Measurements from ENCODE around the gene MYOM1. TPM values are rescaled to one million over a fixed set of nuclear protein-coding genes. Genes with fewer than 3 reads are reported as not detected.
"Not testable (repeated sequence)": the region's sequence is repeated elsewhere in the genome, so short reads cannot be mapped to it uniquely, and the experiment has no call there.

The MYOM1 gene
- total RNA-seq, 1 donor from 2014 or later: 1.3 TPM

DNA sequence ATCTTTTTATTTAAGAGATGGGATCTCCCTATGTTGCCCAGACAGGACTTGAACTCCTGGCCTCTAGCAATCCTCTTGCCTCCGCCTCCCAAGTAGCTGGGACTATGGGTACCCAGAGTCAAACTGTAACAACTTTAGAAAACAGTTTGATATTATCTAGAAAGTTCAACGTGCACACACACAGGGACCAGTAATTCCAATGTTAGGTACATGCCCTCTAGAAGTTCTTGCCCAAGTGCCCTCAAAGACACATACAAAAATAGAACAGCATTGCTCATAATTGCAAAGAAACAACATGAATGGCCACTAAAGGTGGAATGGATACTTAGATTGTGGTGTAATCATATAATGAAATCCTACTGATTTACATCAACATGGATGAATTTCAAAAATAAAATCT is 194.2 kb downstream of the MYOM1 start:
- Mint-ChIP-seq H3K4me3 (ENCODE audit: unreplicated experiment) (no peak overlapping the region), H3K9me3 (ENCODE audit: unreplicated experiment) (peaks cover 2% of the 10 kb centered on the region), H3K27me3 (ENCODE audit: unreplicated experiment) (no peaks in the 10 kb centered on the region), H3K36me3 (ENCODE audit: unreplicated experiment) (no peaks in the 10 kb centered on the region), H3K4me1 (ENCODE audit: low read depth, unreplicated experiment) (peaks cover 4% of the 10 kb centered on the region), H3K27ac (ENCODE audit: unreplicated experiment) (no peak overlapping the region)
- TF ChIP-seq, protein P1, sequence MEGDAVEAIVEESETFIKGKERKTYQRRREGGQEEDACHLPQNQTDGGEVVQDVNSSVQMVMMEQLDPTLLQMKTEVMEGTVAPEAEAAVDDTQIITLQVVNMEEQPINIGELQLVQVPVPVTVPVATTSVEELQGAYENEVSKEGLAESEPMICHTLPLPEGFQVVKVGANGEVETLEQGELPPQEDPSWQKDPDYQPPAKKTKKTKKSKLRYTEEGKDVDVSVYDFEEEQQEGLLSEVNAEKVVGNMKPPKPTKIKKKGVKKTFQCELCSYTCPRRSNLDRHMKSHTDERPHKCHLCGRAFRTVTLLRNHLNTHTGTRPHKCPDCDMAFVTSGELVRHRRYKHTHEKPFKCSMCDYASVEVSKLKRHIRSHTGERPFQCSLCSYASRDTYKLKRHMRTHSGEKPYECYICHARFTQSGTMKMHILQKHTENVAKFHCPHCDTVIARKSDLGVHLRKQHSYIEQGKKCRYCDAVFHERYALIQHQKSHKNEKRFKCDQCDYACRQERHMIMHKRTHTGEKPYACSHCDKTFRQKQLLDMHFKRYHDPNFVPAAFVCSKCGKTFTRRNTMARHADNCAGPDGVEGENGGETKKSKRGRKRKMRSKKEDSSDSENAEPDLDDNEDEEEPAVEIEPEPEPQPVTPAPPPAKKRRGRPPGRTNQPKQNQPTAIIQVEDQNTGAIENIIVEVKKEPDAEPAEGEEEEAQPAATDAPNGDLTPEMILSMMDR (IDR thresholded peaks at IDR 0.05; ENCODE audit: partially characterized antibody, unreplicated experiment): no peak
- no peak for DNase-seq

DNA sequence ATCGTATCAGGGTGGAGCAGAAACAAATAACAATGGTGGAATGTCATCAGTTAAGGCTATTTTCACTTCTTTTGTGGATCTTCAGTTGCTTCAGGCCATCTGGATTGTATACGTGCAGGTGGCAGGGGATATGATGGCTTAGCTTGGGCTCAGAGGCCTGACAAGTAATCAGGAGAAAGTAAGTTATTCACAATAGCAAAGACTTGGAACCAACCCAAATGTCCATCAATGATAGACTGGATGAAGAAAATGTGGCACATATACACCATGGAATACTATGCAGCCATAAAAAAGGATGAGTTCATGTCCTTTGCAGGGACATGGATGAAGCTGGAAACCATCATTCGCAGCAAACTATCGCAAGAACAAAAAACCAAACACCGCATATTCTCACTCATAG is 196.2 kb downstream of the MYOM1 start:
- not testable (repeated sequence) for H3K27ac Mint-ChIP-seq (ENCODE audit: unreplicated experiment); H3K27me3 Mint-ChIP-seq (ENCODE audit: unreplicated experiment); H3K9me3 Mint-ChIP-seq (ENCODE audit: unreplicated experiment); DNase-seq; H3K4me1 Mint-ChIP-seq (ENCODE audit: low read depth, unreplicated experiment); H3K36me3 Mint-ChIP-seq (ENCODE audit: unreplicated experiment); H3K4me3 Mint-ChIP-seq (ENCODE audit: unreplicated experiment)

Other genes with a start within 250 kb of the MYOM1 start
- 7.6 TPM for gene LPIN2, start 206.8 kb downstream of the MYOM1 start, total RNA-seq (ENCODE audit: unreplicated experiment)
- 175 TPM for gene MYL12A, start 27.8 kb upstream of the MYOM1 start, total RNA-seq (ENCODE audit: unreplicated experiment)
- 123 TPM for gene MYL12B, start 42.2 kb upstream of the MYOM1 start, total RNA-seq (ENCODE audit: unreplicated experiment)
- 17.1 TPM for gene TGIF1, start 230.2 kb upstream of the MYOM1 start, total RNA-seq (ENCODE audit: unreplicated experiment)

Measured in glutamatergic neuron (in vitro differentiated cells).